H9 (cell line): ENCODE data around the gene NRG2. TPM values are rescaled to one million over a fixed set of nuclear protein-coding genes. Genes with fewer than 3 reads are reported as not detected.

Experiments used
- DNase-seq: peaks from one replicate; pipeline ENCODE4 v3.0.0-alpha.2; 2017
- H2AFZ ChIP-seq: one replicate; pipeline ENCODE4 v1.6.1; 2013; ENCODE audit warnings: mild to moderate bottlenecking, low read length, control low read depth, moderate library complexity
- H2AK5ac ChIP-seq: 2 replicates; pipeline ENCODE4 v1.6.1; 2013; ENCODE audit warnings: low read length, control low read depth, mixed read lengths; ENCODE audit not compliant: insufficient read length
- H2BK120ac ChIP-seq: one replicate; pipeline ENCODE4 v1.6.1; 2013; ENCODE audit warnings: low read depth, mild to moderate bottlenecking, low read length, control low read depth, inconsistent platforms; ENCODE audit not compliant: poor library complexity, severe bottlenecking
- H2BK12ac ChIP-seq: 2 replicates; pipeline ENCODE4 v1.6.1; 2013; ENCODE audit warnings: low read length, control low read depth, mixed read lengths, low read depth; ENCODE audit not compliant: insufficient read length
- H2BK15ac ChIP-seq: 2 replicates; pipeline ENCODE4 v1.6.1; 2013; ENCODE audit warnings: low read depth, low read length, control low read depth
- H2BK20ac ChIP-seq: one replicate; pipeline ENCODE4 v1.6.1; 2013; ENCODE audit warnings: low read depth, mild to moderate bottlenecking, low read length, control low read depth, inconsistent platforms; ENCODE audit not compliant: poor library complexity, severe bottlenecking
- H2BK5ac ChIP-seq: 2 replicates; pipeline ENCODE4 v1.6.1; 2013; ENCODE audit warnings: low read length, control low read depth, mixed read lengths; ENCODE audit not compliant: insufficient read length
- H3K14ac ChIP-seq: 2 replicates; pipeline ENCODE4 v1.6.1; 2013; ENCODE audit warnings: low read length, control low read depth; ENCODE audit not compliant: insufficient read depth
- H3K18ac ChIP-seq: 2 replicates; pipeline ENCODE4 v1.6.1; 2013; ENCODE audit warnings: low read depth, mild to moderate bottlenecking, mixed read lengths, low read length, control low read depth; ENCODE audit not compliant: insufficient read length
- H3K23ac ChIP-seq: 2 replicates; pipeline ENCODE4 v1.6.1; 2013; ENCODE audit warnings: low read length, control low read depth, mixed read lengths, low read depth; ENCODE audit not compliant: insufficient read length
- H3K23me2 ChIP-seq: 2 replicates; pipeline ENCODE4 v1.6.1; 2013; ENCODE audit warnings: low read depth, mild to moderate bottlenecking, mixed read lengths, low read length, control low read depth; ENCODE audit not compliant: insufficient read length, poor library complexity, severe bottlenecking
- H3K27ac ChIP-seq: 2 replicates; pipeline ENCODE4 v1.5.1; 2013; ENCODE audit warnings: low read length, control low read depth, mixed read lengths, low read depth; ENCODE audit not compliant: insufficient read length
- H3K27me3 ChIP-seq: 2 replicates; pipeline ENCODE4 v1.6.1; 2013; ENCODE audit warnings: low read length, control low read depth, inconsistent platforms; ENCODE audit not compliant: insufficient read depth
- H3K4ac ChIP-seq: 2 replicates; pipeline ENCODE4 v1.6.1; 2013; ENCODE audit warnings: low read depth, mild to moderate bottlenecking, control low read depth, inconsistent platforms, low read length, moderate library complexity
- H3K4me1 ChIP-seq: 2 replicates; pipeline ENCODE4 v1.6.1; 2013; ENCODE audit warnings: low read length, control low read depth, inconsistent platforms; ENCODE audit not compliant: insufficient read depth
- H3K4me2 ChIP-seq: 2 replicates; pipeline ENCODE4 v1.6.1; 2013; ENCODE audit warnings: low read length, control low read depth, mixed read lengths; ENCODE audit not compliant: insufficient read length, insufficient read depth
- H3K56ac ChIP-seq: 2 replicates; pipeline ENCODE4 v1.6.1; 2013; ENCODE audit warnings: low read depth, mild to moderate bottlenecking, mixed read lengths, low read length, control low read depth; ENCODE audit not compliant: insufficient read length
- H3K79me1 ChIP-seq: 2 replicates; pipeline ENCODE4 v1.6.1; 2013; ENCODE audit warnings: low read depth, mild to moderate bottlenecking, moderate library complexity, low read length, control low read depth, inconsistent platforms; ENCODE audit not compliant: insufficient read depth, poor library complexity, severe bottlenecking
- H3K79me2 ChIP-seq: 2 replicates; pipeline ENCODE4 v1.6.1; 2013; ENCODE audit warnings: low read length, control low read depth, inconsistent platforms; ENCODE audit not compliant: insufficient read depth
- H3K9ac ChIP-seq: 2 replicates; pipeline ENCODE4 v1.6.1; 2013; ENCODE audit warnings: low read length, control low read depth, mixed read lengths; ENCODE audit not compliant: insufficient read length; ENCODE audit errors: extremely low read depth
- H3K9me3 ChIP-seq: one replicate; pipeline ENCODE4 v1.6.1; 2013; ENCODE audit warnings: low read depth, low read length, inconsistent platforms; ENCODE audit not compliant: control insufficient read depth
- H3T11ph ChIP-seq: one replicate; pipeline ENCODE4 v1.6.1; 2013; ENCODE audit warnings: mild to moderate bottlenecking, low read length, control low read depth, inconsistent platforms
- H4K20me1 ChIP-seq: one replicate; pipeline ENCODE4 v1.6.1; 2013; ENCODE audit not compliant: control insufficient read depth, insufficient read length, insufficient read depth
- H4K5ac ChIP-seq: 2 replicates; pipeline ENCODE4 v1.6.1; 2013; ENCODE audit warnings: low read depth, mild to moderate bottlenecking, mixed read lengths, low read length, control low read depth; ENCODE audit not compliant: insufficient read length
- H4K8ac ChIP-seq: replicated peaks from 2 replicates; pipeline ENCODE4 v1.6.1; 2013; ENCODE audit warnings: low read length, control low read depth, mixed read lengths, low read depth; ENCODE audit not compliant: insufficient read length
- H4K91ac ChIP-seq: 2 replicates; pipeline ENCODE4 v1.6.1; 2013; ENCODE audit warnings: low read depth, mild to moderate bottlenecking, moderate library complexity, mixed read lengths, low read length, control low read depth; ENCODE audit not compliant: insufficient read length
- H3K27ac Mint-ChIP-seq, 3 experiments: 2 replicates in 2 of 3; 3 replicates in 1 of 3; pipeline ENCODE4 v1.8.0; 2020 to 2021; ENCODE audit warnings: mixed read lengths in 3 of 3, mild to moderate bottlenecking in 1 of 3, moderate library complexity in 1 of 3
- H3K27me3 Mint-ChIP-seq: 2 replicates; pipeline ENCODE4 v1.8.0; 2021; ENCODE audit warnings: low read depth, mild to moderate bottlenecking, moderate library complexity, mixed read lengths
- H3K36me3 Mint-ChIP-seq, 3 experiments: 2 replicates in 2 of 3; 3 replicates in 1 of 3; pipeline ENCODE4 v1.8.0; 2020 to 2021; ENCODE audit warnings: low read depth in 3 of 3, mixed read lengths in 3 of 3; ENCODE audit not compliant: insufficient read depth in 1 of 3
- H3K4me1 Mint-ChIP-seq, 2 experiments: 2 replicates each; pipeline ENCODE4 v1.8.0; 2020; ENCODE audit warnings: mixed read lengths in 2 of 2
- H3K4me3 Mint-ChIP-seq, 2 experiments: 2 replicates in 1 of 2; 3 replicates in 1 of 2; pipeline ENCODE4 v1.8.0; 2020 to 2021; ENCODE audit warnings: mild to moderate bottlenecking in 2 of 2, mixed read lengths in 2 of 2, moderate library complexity in 1 of 2
- H3K9me3 Mint-ChIP-seq, 2 experiments: 2 replicates in 1 of 2; 3 replicates in 1 of 2; pipeline ENCODE4 v1.8.0; 2020; ENCODE audit warnings: mild to moderate bottlenecking in 2 of 2, mixed read lengths in 2 of 2, moderate library complexity in 1 of 2
- WGBS: extraction: QIAGEN DNeasy Blood & Tissue Kit; methylation state at CpG from one replicate; pipeline ENCODE4 v1.1.7; 2013; ENCODE audit warnings: missing lambda C conversion rate, low lambda C conversion rate, mixed read lengths; ENCODE audit not compliant: insufficient read length; ENCODE audit errors: extremely low coverage; 5-methylcytosine and 5-hydroxymethylcytosine counted together
- total RNA-seq: library from RNA; stranded (reverse); gene quantifications from 2 replicates; pipeline ENCODE4 v1.2.1, GENCODE V29; 2021
- TF ChIP-seq, protein P1 (sequence below): fragments of 200-600 bp; sonication (generic); conservative IDR thresholded peaks from 3 replicates; pipeline ENCODE4 v1.8.0; 2021; ENCODE audit warnings: antibody characterized with exemption, mild to moderate bottlenecking

The NRG2 gene
- total RNA-seq, 1 experiment from 2014 or later, result not detected

DNA sequence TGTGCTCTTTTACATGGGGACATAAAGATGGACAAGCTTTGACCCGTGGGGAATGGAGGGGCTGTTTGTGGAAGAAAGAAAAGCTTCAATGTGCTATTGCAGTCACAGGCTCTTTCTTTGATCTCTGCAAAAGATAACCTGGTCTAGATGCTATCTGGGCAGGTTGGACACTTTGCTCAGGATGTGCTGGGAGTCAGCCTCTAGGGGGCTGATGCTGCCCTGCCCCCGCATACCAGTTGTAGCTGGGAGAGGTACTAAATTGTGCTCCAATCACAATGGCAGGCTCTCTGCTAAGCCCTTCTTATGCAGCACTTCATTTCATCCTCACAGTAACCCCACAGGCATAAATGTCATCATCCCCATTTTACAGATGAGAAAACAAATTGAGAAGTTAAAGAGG, 180.3 kb downstream of the NRG2 start:
- H3T11ph ChIP-seq, result no peak overlapping the region
- no peaks in the 10 kb centered on the region for H3K4me1 ChIP-seq
- no peak overlapping the region for H4K91ac ChIP-seq
- Mint-ChIP-seq H3K9me3 (no peaks in the 10 kb centered on the region), H3K27ac (no peak overlapping the region), H3K4me1 (peaks cover 5 to 15% of the 10 kb centered on the region in 2 experiments), H3K36me3 (no peaks in the 10 kb centered on the region), H3K27me3 (peaks cover 43% of the 10 kb centered on the region), H3K4me3 (no peak overlapping the region)
- no peak overlapping the region for H2BK120ac ChIP-seq
- no peaks in the 10 kb centered on the region for H3K79me2 ChIP-seq
- no peak overlapping the region for H2BK12ac ChIP-seq
- H3K14ac ChIP-seq, result no peak overlapping the region
- H4K8ac ChIP-seq, result no peak overlapping the region
- H3K9ac ChIP-seq, result no peak overlapping the region
- no peak overlapping the region for H3K4me2 ChIP-seq
- no peak overlapping the region for H2AK5ac ChIP-seq
- no peak overlapping the region for H4K5ac ChIP-seq
- no peak overlapping the region for H3K4ac ChIP-seq
- no CpG with 5 or more reads among the region's 2 CpGs for WGBS
- H3K27ac ChIP-seq, result no peak overlapping the region
- TF ChIP-seq, protein P1, sequence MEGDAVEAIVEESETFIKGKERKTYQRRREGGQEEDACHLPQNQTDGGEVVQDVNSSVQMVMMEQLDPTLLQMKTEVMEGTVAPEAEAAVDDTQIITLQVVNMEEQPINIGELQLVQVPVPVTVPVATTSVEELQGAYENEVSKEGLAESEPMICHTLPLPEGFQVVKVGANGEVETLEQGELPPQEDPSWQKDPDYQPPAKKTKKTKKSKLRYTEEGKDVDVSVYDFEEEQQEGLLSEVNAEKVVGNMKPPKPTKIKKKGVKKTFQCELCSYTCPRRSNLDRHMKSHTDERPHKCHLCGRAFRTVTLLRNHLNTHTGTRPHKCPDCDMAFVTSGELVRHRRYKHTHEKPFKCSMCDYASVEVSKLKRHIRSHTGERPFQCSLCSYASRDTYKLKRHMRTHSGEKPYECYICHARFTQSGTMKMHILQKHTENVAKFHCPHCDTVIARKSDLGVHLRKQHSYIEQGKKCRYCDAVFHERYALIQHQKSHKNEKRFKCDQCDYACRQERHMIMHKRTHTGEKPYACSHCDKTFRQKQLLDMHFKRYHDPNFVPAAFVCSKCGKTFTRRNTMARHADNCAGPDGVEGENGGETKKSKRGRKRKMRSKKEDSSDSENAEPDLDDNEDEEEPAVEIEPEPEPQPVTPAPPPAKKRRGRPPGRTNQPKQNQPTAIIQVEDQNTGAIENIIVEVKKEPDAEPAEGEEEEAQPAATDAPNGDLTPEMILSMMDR, result peak; percentile 50
- H2BK15ac ChIP-seq, result no peak overlapping the region
- no peak overlapping the region for H3K18ac ChIP-seq
- H3K23ac ChIP-seq, result no peak overlapping the region
- no peak overlapping the region for H2BK20ac ChIP-seq
- H3K56ac ChIP-seq, result no peak overlapping the region
- H3K23me2 ChIP-seq, result no peaks in the 10 kb centered on the region
- H3K79me1 ChIP-seq, result no peaks in the 10 kb centered on the region
- H2AFZ ChIP-seq, result no peak overlapping the region
- no peak overlapping the region for H2BK5ac ChIP-seq
- H4K20me1 ChIP-seq, result no peaks in the 10 kb centered on the region
- no peak for DNase-seq
- H3K9me3 ChIP-seq, result no peaks in the 10 kb centered on the region
- H3K27me3 ChIP-seq, result no peaks in the 10 kb centered on the region
